HuH-7.5 (cell line): ENCODE measurements around the gene CLEC7A.

ENCODE experiments used
- DNase-seq: peaks from one replicate; pipeline ENCODE4 v3.0.0; 2011; ENCODE audit warnings: low spot score

Gene CLEC7A

DNA sequence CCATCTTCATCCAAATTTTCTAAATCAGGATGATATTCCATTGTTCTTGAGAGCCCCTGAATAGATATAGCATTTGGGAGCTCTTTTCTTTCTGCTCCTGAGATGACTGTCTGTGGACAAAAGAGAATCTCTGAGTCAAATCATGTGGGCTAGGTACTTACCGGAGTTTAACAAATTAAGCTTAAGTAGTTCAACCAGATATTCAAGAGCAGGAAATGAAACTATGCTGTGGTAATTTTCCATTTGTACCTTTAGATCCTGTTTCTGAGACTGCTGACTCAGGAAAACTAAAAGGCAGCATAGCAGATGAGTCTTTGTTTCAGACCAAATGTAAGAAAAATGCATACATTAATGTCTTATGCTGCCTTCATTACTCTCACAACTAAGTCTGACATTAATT, at the start of gene CLEC7A:
TSS of gene CLEC7A (minus strand) at position 158 of the 400 bp plus-strand sequence. CDS start at position 41, 117 bp downstream.
- DNase-seq, result no peak

DNA sequence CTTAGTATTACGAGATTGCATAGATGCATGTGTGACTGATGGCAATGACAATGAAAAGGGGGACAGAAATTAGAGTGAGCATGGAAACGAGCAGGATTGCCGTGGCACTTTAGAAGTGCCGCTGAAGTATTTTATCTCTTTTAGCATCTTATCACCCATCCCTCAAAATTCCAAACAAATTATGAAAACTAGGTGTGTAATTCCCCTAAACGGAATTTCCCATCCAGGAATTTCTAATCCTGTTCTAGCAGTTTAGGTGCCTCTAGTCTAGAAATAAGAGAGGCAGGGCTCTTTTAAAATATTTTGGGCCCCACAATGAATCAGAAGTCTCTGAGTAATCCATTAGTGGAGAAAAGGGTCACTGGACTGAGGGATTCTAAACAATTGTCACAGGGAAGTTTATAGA, 49.8 kb upstream of the CLEC7A start:
- DNase-seq, result no peak

DNA sequence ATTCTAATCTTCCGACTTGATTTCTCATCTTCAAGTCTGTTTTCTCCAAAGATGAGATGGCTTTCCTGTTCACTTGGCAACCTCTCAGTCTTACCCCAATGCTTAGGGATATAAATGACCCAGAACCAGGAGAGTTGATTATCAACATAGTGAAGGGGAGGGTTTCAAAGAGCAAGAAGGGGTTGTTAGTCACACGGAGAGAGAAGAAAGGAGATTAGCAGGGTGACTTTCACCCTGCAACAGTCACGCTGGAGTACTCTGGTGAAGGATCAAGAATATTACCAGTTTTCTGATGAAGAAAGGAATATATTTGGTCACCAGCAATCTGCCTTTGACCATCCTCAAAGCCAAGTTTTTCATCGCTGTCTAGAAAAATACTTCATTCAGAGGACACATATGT, 48.8 kb upstream of the CLEC7A start, which contains the start of gene TMEM52B:
TSS of gene TMEM52B (plus strand) at position 212 of the 400 bp plus-strand sequence. CDS start 543 bp downstream, outside the sequence.
- no peak for DNase-seq

DNA sequence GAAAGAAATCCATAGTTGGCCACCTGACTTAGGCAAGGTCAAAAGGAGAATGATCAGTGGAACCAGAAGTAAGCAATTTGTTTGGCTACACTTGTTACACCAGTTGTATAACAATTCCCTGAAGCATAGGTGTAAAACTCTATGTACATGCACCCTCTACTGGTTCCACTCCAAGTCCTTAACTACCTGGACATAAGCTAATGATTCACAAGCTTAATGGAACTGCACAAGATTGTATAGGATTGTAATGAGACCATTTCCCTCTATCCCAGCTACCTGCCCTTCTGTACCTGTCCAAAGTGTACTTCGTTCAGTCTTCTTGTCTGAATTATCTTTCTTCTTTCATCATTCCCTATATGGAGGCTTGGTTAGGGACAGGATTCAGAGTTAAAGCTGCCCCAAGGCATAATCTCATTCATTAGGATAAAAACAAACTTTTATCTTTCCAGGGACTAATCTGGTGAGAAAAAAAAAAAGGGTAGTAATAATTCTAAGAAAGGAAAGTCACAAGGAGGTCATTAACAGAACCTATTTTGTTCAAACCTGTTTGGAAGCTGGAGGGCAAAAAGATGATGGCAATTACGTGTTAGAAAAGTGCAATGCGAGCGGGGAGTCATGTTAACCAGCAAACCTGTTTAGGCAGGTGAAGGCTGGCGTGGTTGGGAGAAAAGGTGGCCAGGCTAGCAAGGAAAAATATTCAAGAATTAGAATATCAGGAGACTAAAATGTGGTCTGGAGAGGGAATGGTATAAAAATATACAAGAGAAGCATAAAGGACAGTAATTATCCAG, 46.0 kb upstream of the CLEC7A start:
- no peak for DNase-seq

DNA sequence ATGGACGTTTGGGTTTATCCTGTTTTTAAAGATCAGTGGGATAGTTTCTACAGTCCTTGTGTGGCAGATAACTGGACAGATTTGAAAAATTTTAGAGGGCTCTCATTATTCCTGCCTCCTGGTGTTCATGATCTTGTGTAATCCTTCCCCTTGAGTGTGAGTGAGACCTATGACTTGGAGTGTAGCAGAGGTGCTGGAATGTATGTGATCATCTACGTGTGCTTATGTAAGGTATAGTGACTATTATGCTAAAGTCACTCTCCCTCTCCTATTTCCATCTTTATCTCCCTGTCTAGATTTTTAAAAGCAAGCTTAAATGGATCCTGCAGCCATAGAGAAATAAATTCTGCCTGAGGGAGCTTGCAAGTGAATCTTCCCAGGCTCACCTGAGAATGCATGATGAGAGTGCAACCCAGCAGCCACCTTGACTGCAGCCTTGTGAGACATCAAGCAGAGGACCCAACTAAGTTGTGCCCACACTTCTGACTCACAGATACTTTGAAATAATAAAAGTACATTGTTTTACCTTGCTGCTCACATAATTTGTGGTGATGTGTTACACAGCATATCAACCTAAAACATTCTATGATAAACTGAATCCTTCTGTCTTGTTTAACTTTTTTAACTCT, 45.1 kb upstream of the CLEC7A start:
- DNase-seq, result no peak

DNA sequence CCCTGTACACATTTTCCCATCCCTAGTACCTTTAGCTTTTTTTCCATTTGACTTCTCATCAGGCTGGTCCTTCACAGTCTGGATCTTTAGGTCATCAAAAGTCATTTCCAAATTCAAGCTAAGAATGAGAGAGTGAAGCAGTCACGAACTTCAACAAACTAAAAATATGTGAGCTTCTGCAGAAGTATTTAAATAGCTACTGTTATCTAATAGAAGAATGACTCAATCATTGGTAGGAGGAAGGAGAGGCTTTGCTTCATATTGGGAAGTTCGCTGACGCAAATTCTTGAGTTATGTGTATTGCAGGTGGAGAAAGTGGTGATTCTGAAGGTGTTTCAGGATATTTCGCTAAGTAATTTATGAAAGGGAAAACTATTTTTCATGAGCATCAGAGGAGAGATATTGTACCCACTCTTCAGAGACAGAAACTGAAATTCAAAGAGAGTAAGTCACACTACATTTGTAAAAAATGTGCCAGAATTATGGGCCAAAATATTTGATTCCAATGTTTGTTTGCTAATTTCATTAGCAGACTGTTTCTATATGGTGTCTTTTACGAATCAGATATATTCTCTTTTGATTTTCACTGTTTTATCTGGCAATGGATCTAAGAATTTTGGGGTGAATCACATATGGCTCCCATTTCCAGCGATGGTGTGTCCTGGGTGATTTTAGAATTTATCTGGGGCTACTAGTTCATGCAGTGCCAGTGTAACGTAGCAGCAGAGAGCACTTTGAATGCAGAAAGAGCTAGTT, 42.2 kb upstream of the CLEC7A start, which contains the start of gene OLR1:
TSS of gene OLR1 (minus strand) at position 160 of the 756 bp plus-strand sequence. CDS start at position 105, 55 bp downstream.
- DNase-seq, result no peak

DNA sequence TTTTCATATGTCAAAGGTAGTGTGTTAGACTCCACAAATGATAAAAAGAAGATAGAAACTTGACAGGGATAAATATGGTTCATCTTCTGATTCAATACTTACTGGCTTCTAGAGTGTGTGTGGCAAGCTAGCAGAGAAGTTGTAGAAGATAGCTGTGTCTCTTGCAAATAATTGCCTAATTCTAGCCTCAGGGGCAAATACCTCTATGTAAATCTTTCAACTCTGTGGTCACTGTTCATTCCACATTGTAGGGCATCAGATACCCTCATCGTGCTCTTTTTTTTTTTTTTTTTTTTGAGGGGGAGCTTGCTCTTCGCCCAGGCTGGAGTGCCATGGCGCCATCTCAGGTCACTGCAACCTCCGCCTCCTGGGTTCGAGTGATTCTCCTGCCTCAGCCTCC, 40.2 kb upstream of the CLEC7A start:
- no peak for DNase-seq

DNA sequence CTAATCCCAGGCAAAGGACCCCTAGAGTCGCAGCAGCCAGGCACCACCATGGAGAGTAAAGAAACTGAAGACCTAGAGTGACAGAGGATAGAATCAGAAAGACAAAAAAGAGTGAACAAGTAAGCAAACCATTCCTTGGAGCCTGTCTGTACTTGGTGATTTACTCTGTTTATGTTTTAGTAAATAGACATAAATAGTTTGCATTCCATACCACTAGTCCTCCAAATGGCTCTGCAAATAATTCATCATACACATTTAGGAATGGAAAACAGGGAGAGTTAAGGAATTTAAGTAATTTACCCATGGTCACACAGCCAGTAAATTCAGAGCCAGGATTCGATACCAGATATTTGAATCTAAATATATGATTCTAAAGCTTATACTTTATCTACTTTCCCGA, 39.1 kb upstream of the CLEC7A start:
- no peak for DNase-seq

DNA sequence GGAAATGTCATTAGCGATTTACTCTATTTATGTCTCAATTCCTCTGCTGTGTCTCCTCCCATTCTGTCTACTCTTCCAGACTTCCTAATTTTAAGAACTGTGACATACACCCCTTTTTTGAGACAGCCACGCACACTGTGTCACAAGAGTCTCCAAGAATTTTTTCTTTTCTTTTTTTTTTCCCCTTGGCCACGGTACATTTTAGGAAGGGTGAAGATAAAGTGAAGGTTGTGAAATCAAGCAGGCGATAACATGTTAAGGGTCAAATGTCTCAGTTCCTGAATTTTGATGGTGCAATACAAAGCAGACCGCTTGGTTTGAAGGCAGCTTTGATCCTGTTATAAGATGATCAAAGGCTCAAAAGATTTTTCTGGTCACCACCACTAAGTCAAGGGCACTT, 37.6 kb upstream of the CLEC7A start:
- no peak for DNase-seq

DNA sequence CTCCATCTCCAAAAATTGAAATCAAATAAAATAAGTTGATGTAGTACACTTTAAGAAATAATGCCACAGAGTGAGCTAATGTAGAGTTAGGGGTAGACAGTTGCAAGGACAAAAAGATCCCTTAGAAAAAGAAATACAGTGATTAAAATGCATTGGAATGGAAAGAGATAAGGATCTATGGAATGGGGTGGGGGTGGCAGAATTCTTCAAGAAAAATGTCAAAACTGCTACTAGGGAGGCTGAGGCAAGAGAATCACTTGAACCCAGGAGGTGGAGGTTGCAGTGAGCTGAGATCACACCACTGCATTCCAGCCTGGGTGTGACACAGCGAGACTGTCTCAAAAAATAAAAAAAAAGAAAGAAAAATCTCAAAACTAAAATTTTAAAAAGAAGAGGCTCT, 35.4 kb upstream of the CLEC7A start:
- DNase-seq, result no peak

DNA sequence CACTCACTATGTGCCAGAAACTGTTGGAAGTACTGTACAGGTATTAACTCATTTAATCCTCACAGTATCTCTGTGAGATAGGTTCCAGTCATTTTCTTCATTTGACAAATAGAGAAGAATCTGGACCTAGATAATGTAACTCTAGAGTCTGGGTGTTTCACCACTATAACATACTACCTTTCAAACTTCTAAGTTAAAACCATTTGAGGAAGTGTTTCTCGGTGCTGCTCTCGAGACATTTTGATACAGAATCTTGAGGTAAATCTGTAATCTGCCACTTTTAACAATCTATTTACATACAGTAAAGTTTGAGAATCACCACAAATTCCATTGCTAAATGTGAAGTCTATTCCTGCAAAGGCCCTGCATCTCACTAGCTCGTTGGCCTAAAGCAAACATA, 33.1 kb upstream of the CLEC7A start:
- DNase-seq, result no peak

DNA sequence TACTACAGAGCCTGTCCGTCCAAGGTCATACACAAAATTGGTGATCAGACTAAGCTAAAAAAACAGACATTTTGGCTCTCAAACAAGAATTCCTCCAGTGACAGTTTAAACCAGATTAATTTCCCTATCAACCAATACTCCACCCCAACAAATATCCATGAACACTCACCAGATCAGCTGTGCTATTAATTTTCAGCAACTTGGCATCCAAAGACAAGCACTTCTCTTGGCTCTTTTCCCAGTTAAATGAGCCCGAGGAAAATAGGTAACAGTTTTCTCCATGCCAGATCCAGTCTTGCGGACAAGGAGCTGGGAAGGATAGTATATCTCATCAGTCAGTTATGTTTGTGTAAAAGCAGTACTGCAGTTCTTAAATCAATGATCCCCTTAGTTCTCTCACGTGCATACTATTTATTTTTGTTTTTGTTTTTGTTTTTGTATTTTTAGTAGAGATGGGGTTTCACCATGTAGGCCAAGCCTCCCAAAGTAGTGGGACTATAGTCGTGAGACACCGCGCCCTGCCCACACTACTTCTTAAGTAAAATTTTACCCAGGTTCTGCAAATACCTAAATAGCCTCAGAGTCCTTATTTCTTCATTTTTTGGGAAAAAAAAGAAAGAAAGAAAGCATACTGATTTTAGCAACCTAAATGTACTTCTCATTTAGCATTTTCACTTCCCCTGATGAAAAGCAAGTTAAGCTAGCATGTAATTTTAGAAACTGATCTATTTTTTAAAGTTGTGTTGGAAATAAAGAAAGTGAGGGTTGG, 30.8 kb upstream of the CLEC7A start:
- no peak for DNase-seq

DNA sequence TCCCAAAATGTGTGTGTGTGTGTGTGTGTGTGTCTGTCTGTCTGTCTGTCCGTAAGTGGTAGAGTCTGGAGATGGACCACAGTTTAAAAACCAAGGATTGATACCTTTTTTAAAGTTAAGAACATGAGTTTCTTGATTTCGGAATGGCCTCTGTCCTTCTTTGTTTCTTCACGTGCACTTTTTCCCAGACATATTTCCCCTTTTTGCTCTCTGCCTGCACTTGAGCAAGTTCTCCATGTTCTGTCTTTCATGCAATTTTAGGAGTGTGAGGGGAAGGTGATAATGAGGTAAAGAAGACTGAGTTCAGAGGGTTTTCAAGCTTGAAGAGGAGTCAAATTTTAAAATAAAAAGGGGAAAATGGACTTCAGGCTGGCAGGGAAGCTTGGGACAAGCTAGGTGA, 29.3 kb upstream of the CLEC7A start:
- no peak for DNase-seq

DNA sequence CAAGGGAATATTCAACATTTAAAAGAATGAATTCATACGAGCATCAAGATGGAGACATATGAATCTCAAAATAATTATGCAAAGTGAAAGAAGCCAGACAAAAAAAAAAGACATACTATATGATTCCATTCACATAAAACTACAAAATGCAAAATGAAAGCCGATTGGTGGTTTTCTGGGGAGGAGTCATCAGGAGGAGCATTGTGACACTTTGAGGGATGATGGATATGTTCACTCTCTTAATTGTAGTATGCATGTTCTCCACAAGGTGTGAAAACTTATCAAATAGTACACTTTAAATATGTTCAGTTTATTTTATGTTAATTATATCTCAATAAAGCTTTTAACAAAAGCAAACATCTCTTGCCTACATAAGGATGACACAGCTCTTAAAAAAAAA, 28.4 kb upstream of the CLEC7A start:
- no peak for DNase-seq

DNA sequence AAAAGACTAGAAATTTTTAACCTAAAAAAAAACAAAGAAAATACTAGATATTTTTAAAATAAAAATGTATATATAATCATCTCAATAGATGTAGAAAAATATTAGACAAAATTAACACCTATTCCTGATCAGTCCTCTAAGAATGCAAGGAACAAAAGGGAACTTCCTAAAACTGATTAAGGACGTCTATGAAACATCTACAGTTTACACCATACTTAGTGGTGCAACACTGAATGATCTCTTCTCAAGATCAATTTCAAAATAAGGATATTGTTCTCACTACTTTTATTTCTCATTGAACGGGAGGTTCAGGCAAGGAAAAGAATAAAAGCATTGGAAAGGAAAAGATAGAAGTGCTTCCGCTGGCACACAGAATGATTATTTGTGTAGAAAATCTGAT, 26.0 kb upstream of the CLEC7A start:
- no peak for DNase-seq

DNA sequence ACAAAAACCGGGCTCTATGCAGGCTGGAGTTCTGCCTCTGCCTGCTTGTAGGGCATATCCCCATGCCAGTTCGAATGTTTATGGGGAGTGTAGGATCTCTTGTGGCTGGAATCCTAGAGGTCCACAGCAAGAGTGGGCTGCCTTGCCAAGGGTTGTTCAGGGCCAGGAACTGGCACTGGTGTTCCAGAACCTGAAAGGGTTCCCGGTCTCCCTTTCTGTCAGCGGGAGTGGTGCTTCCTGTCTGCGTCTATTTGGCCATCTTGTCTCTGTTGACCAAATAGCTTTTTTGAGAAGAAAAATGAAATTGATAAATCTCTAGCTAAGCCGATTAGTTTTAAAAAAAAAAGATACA, 24.1 kb upstream of the CLEC7A start:
- DNase-seq, result no peak

DNA sequence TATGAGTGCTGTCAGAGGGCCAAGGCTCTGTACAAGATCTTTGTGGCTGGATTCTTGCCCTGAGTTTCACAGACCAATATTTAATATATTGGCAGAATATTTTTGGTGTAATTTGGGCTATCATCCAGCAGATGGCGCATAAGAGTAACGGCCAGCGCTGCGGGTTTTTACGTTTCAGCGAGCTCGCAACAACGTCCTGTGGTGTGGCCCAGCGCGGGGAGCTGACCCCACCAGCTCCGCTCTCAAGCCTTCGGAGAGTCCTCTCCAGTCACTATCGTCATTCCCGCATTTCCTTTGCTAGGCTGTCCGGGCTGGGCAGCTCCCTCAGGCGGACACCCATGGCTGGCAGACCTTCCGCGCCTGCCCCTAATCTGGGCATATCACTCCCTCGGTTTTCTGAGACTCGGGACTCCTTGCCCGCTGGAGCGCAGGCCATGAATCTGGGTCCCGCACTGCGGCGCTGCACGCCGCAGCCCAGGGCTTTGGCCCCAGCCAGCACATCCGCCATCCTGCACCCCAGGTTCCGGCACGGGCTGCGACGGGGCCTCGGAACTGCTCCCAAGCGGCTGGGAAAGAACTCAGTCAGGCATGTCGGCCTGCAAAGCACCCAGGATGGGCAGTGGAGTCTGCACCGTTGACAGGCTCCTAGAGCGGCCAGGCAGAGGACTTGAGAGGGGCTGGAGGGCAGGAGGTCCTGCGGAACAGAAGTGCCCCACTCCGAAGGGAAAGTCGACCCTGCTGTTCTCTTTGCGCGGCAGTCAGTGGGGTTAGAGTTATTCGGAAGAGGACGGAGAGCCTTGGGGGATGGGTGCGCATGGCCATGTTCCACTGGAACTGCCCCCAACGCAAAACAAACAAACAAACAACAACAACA, 23.5 kb upstream of the CLEC7A start:
- peak; percentile 41 for DNase-seq

DNA sequence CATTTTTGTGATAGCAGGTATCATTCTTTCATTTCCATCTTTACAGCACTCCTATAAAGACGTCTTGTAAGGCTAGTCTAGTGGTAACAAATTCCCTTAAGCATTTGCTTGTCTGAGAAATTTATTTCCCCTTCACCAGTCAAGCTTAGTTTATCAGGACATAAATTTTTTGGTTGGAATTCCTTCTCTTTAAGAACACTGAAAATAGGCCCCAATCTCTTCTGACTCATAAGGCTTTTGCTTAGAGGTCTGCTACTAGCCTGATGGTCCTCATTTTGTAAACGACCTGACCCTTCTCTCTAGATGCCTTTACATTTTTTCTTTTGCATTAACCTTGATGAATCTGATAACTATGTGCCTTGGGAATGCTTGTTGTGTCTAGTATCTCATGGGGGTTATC, 21.6 kb upstream of the CLEC7A start:
- DNase-seq, result no peak

DNA sequence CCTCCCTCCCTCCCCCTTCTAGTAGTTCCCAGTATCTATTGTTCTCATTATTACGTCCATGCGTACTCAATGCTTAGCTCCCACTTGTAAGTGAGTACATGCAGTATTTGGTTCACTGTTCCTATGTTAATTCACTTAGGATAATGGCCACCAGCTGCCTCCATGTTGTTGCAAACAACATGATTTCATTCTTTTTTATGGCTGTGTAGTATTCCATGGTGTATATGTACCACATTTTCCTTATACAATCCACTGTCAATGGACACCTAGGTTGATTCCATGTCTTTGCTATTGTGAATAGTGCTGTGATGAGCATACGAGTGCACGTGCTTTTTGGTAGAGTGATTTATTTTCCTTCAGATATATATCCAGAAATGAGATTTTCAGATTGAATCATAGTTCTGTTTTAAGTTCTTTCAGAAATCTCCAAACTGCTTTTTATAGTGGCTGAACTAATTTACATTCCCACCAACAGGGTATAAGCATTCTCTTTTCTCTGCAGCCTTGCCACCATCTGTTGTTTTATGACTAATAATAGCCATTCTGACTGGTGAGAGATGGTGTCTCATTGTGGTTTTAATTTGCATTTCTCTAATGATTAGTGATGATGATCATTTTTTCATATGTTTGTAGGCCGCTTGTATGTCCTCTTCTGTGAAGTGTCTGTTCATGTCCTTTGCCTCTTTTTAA, 17.9 kb upstream of the CLEC7A start:
- no peak for DNase-seq

DNA sequence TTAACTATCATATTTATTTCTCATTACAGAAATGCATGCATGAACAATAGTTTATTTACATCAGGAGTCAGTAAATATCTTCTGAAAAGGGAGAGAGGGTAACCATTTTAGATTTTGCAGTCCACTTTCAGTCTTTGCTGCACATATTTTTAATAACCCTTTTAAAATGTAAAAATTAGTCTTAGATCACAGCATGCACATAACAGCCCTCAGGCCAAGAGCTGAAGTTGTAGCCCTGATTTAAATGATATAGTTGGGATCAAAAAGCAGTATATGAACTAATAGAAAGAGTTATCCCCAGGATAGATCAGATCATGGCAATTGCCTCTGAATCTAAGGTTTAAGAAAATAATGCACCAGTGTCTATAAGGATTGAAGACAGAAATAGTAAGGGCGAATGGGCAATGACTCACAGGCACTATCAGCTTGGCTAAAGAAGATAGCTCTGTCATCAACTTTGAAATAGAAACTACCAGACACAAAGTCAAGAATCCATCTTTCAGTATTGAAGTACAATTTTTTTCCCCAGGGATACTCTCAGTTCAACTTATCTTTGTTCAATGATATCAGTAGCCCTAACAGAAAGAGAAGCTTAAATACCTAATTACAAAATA, 13.1 kb upstream of the CLEC7A start:
- no peak for DNase-seq
